HepG2 (cell line): ENCODE measurements around the gene PTPN3.

Source experiments
- FOXM1 ChIP-seq: sonication (generic); formaldehyde crosslinking; IDR thresholded peaks from 2 replicates; pipeline ENCODE4 v1.5.0; 2020; ENCODE audit warnings: missing genetic modification reagents
- RAD21 ChIP-seq: fragments of 450-650 bp; formaldehyde crosslinking; IDR thresholded peaks from 2 replicates; pipeline ENCODE4 v1.5.0; 2020; ENCODE audit warnings: mild to moderate bottlenecking
- RXRA ChIP-seq: sonication (generic); formaldehyde crosslinking; IDR thresholded peaks from 2 replicates; pipeline ENCODE4 v1.5.1; 2020; ENCODE audit warnings: missing genetic modification reagents
- ZBTB3 ChIP-seq: sonication (generic); formaldehyde crosslinking; IDR thresholded peaks from 2 replicates; pipeline ENCODE4 v1.4.0; 2020; ENCODE audit warnings: low read depth, mild to moderate bottlenecking, moderate library complexity, missing genetic modification reagents, borderline replicate concordance
- TF ChIP-seq, protein P1 (sequence below), 2 experiments: IDR thresholded peaks; 2 replicates each; pipeline ENCODE4 v1.6.1; 2011 to 2012; ENCODE audit warnings: low read length in 2 of 2, borderline replicate concordance in 1 of 2, low read depth in 1 of 2, mild to moderate bottlenecking in 1 of 2, moderate library complexity in 1 of 2

DNA sequence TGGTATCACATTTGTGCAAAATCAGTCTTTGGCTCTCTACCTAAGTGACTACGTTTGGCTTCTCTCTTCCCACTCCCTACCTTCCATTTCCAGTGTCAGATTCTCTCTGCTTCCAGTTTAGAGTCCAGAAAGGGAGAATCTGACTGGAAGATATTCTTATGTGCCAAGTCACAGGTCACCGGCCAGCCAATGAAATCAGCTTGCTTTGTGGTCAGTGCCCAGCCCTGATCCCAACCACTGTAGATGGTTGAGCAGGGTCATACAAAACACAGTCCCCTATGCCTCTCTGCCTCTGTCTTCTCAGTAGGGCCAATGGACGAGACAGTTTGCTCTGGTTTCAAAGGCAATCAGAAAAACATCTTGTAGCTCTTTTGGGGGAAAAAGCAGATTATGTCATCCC is 161.7 kb downstream of the PTPN3 start:
- TF ChIP-seq RXRA (CRISPR knock-in tag) = no peak
- no peak for TF ChIP-seq ZBTB3 (CRISPR knock-in tag)
- TF ChIP-seq RAD21 (CRISPR knock-in tag) = no peak
- no peak for TF ChIP-seq FOXM1 (CRISPR knock-in tag)
- TF ChIP-seq, protein P1, sequence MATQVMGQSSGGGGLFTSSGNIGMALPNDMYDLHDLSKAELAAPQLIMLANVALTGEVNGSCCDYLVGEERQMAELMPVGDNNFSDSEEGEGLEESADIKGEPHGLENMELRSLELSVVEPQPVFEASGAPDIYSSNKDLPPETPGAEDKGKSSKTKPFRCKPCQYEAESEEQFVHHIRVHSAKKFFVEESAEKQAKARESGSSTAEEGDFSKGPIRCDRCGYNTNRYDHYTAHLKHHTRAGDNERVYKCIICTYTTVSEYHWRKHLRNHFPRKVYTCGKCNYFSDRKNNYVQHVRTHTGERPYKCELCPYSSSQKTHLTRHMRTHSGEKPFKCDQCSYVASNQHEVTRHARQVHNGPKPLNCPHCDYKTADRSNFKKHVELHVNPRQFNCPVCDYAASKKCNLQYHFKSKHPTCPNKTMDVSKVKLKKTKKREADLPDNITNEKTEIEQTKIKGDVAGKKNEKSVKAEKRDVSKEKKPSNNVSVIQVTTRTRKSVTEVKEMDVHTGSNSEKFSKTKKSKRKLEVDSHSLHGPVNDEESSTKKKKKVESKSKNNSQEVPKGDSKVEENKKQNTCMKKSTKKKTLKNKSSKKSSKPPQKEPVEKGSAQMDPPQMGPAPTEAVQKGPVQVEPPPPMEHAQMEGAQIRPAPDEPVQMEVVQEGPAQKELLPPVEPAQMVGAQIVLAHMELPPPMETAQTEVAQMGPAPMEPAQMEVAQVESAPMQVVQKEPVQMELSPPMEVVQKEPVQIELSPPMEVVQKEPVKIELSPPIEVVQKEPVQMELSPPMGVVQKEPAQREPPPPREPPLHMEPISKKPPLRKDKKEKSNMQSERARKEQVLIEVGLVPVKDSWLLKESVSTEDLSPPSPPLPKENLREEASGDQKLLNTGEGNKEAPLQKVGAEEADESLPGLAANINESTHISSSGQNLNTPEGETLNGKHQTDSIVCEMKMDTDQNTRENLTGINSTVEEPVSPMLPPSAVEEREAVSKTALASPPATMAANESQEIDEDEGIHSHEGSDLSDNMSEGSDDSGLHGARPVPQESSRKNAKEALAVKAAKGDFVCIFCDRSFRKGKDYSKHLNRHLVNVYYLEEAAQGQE (IDR thresholded peaks at IDR 0.05; ENCODE audit: borderline replicate concordance in 1 of 2, low read depth in 1 of 2, low read length in 2 of 2) = no peak
